PC-9 (cell line): Measurements from ENCODE around the gene PEMT.

Experiments used
- EZH2 ChIP-seq: fragments of 200-600 bp; sonication (generic); IDR thresholded peaks from 2 replicates; pipeline ENCODE4 v1.8.0; 2017; ENCODE audit warnings: antibody characterized with exemption, low read depth
- TF ChIP-seq, protein P1 (sequence below): fragments of 200-600 bp; sonication (generic); conservative IDR thresholded peaks from 2 replicates; pipeline ENCODE4 v1.6.1; 2017; ENCODE audit warnings: mixed run types, antibody characterized with exemption, mild to moderate bottlenecking, moderate library complexity

DNA sequence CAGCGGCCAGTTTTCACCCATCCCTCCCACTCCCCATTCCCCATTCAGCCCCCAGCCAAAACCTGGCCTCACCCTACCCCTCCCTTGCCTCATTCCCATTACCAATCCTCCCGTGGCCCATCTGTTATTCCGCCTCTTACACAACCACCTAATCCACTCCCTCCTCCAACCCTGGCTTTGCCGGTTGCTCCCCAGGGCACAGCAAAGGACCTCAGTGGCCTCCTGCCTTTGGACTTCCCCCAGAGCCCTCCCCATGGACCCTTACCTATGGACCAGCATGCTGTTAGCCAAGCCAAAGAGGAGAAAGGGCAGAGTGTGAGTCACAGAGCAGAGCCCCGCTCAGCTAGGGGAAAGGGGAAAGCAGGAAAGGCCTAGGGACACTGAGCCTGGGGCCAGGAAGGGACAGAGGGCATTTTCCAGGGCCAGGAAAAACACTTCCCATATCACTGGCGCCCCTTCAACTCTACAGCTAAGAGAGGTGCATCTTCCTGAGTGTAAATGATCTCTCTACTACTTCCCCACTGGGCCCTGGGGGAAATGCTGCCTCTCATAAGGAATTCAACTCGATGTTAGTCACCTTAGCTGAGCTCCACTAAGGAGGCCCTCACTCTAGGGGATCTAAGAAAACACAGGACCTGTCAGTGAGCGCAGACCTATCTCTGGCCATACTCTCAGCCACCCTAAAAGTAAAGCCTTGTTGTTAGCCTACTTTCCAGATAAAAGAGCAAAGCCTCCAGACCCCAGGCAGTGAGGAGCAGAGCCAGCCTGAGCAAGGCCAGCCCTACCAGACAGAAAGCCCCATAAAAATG, 10.6 kb downstream of the PEMT start:
- TF ChIP-seq, protein P1, sequence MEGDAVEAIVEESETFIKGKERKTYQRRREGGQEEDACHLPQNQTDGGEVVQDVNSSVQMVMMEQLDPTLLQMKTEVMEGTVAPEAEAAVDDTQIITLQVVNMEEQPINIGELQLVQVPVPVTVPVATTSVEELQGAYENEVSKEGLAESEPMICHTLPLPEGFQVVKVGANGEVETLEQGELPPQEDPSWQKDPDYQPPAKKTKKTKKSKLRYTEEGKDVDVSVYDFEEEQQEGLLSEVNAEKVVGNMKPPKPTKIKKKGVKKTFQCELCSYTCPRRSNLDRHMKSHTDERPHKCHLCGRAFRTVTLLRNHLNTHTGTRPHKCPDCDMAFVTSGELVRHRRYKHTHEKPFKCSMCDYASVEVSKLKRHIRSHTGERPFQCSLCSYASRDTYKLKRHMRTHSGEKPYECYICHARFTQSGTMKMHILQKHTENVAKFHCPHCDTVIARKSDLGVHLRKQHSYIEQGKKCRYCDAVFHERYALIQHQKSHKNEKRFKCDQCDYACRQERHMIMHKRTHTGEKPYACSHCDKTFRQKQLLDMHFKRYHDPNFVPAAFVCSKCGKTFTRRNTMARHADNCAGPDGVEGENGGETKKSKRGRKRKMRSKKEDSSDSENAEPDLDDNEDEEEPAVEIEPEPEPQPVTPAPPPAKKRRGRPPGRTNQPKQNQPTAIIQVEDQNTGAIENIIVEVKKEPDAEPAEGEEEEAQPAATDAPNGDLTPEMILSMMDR = no peak
- no peak for TF ChIP-seq EZH2
